Uterus (tissue), 4 donors: Measurements from ENCODE around the gene TRAFD1. TPM values are rescaled to one million over a fixed set of nuclear protein-coding genes. Genes with fewer than 3 reads are reported as not detected.
"Not testable (repeated sequence)": the region's sequence is repeated elsewhere in the genome, so short reads cannot be mapped to it uniquely, and the experiment has no call there.

Experiments used
- DNase-seq, 2 donors: peaks; one replicate each; pipeline ENCODE4 v3.0.0-alpha.2; 2019 to 2020
- H3K27ac ChIP-seq, 2 donors: fragments of 200-600 bp; sonication (generic); 1 replicate in 1 of 2; 2 replicates in 1 of 2; pipeline ENCODE4 v1.5.1; 2016 to 2018
- H3K27me3 ChIP-seq, 2 donors: fragments of 200-600 bp; sonication (generic); one replicate each; pipeline ENCODE4 v1.5.1; 2018 to 2019; ENCODE audit warnings: control low read depth in 1 of 2
- H3K36me3 ChIP-seq, 2 donors: fragments of 200-600 bp; sonication (generic); one replicate each; pipeline ENCODE4 v1.5.1; 2019; ENCODE audit warnings: control low read depth in 1 of 2
- H3K4me1 ChIP-seq, 2 donors: fragments of 200-600 bp; sonication (generic); one replicate each; pipeline ENCODE4 v1.5.1; 2018 to 2019; ENCODE audit warnings: control low read depth in 1 of 2
- H3K4me3 ChIP-seq, 2 donors: fragments of 200-600 bp; sonication (generic); 1 replicate in 1 of 2; 2 replicates in 1 of 2; pipeline ENCODE4 v1.5.1; 2018 to 2019; ENCODE audit warnings: mild to moderate bottlenecking in 1 of 2
- H3K9me3 ChIP-seq, 2 donors: fragments of 200-600 bp; sonication (generic); one replicate each; pipeline ENCODE4 v1.5.1; 2019; ENCODE audit warnings: control low read depth in 1 of 2
- POLR2A ChIP-seq, 2 donors: fragments of 450-650 bp; IDR thresholded peaks; one replicate each; pipeline ENCODE4 v1.6.1; 2016; ENCODE audit warnings: antibody characterized with exemption in 2 of 2, mild to moderate bottlenecking in 1 of 2, moderate library complexity in 1 of 2
- intact Hi-C: fragments of 100-400 bp; cut with DNase I; formaldehyde crosslinking; loops from one replicate; pipeline ENCODE4 v1.15.1; 2023; ENCODE audit warnings: low total_unique reads
- total RNA-seq, 4 donors: library from RNA; depleted of rRNA in 3 of 4; stranded (reverse); fragments of >200 nt in 3 of 4; gene quantifications; one replicate each; pipeline versions ENCODE4 v1.1.0 to v1.2.4, GENCODE V29; 2014 to 2023
- TF ChIP-seq, protein P1 (sequence below), 4 experiments: fragments of 200-600 bp in 2 of 4; fragments of 450-650 bp in 2 of 4; sonication (generic) in 2 of 4; IDR thresholded peaks; one replicate each; pipeline ENCODE4 v1.5.1; 2016 to 2019; ENCODE audit warnings: antibody characterized with exemption in 4 of 4, mild to moderate bottlenecking in 2 of 4, moderate library complexity in 1 of 4
- donor health status: DM: yes; HTN: yes; CAD: no.

TRAFD1 gene
- total RNA-seq, 4 donors from 2014 or later, result 29.1 to 51.6 (median 34.4) TPM

DNA sequence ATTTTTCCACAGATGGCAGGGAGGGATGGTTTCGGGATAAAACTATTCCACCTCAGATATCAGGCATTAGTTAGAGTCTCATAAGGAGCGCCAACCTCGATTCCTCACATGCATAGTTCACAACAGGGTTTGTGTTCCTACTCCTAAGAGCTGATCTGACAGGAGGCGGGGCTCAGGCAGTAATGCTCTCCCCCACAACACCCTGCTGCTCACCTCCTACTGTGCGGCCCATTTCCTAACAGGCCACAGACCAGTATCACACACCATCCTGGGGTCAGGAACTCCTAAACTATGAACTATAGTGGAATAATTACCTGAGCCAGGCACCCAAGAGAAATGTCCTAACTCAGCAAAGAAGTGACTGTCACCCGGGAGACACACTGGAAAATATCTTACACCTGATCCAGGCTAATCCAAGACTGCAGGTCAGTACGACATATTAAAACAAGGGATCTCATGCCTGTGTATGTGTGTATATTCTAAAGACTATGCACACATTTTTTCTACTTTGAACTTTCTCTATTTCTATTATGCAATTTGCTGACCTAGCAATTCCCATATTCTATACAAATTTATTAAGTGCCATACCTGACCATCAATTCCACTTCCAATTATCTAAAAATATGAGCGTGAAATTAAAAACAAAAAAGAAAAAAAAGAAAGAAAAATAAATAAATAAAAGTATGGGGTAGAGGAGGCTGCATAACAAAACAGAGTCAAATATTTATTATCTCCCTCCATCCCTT, 21.4 kb upstream of the TRAFD1 start:
- H3K4me1 ChIP-seq, result no peaks in the 10 kb centered on the region
- H3K9me3 ChIP-seq, result no peaks in the 10 kb centered on the region
- H3K27me3 ChIP-seq, result no peaks in the 10 kb centered on the region
- no peak overlapping the region for H3K4me3 ChIP-seq
- H3K27ac ChIP-seq, result no peak overlapping the region
- intact Hi-C loops, result loop anchor here (10.0 kb wide), 1 partner anchor 89 kb away; the partner anchor contains the start of genes ERP29 and TMEM116
- TF ChIP-seq, protein P1, sequence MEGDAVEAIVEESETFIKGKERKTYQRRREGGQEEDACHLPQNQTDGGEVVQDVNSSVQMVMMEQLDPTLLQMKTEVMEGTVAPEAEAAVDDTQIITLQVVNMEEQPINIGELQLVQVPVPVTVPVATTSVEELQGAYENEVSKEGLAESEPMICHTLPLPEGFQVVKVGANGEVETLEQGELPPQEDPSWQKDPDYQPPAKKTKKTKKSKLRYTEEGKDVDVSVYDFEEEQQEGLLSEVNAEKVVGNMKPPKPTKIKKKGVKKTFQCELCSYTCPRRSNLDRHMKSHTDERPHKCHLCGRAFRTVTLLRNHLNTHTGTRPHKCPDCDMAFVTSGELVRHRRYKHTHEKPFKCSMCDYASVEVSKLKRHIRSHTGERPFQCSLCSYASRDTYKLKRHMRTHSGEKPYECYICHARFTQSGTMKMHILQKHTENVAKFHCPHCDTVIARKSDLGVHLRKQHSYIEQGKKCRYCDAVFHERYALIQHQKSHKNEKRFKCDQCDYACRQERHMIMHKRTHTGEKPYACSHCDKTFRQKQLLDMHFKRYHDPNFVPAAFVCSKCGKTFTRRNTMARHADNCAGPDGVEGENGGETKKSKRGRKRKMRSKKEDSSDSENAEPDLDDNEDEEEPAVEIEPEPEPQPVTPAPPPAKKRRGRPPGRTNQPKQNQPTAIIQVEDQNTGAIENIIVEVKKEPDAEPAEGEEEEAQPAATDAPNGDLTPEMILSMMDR (IDR thresholded peaks at IDR 0.05), result no peak
- TF ChIP-seq POLR2A (IDR thresholded peaks at IDR 0.05), result no peak
- no peaks in the 10 kb centered on the region for H3K36me3 ChIP-seq
- DNase-seq, result no peak

DNA sequence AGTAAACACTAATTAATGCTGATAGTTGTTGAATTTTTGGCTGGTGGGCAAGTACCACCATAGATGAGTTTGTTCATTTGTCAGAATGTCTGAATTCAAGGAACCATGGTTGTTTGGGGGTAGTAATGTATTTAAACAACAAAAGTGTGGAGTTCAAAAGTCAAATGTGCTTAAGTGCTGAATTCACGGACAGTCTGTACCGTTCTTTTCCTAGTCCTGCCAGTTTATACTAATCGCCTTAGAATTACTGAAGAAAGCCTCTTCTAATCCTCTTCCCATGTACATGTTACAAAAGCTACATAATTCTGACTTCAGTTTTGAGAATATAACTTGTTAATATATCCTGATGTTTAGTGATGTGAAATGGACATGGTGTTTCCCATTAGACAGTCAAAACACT, 19.5 kb upstream of the TRAFD1 start:
- no peaks in the 10 kb centered on the region for H3K27me3 ChIP-seq
- peaks cover 0 to 4% of the 10 kb centered on the region in 2 donors for H3K4me1 ChIP-seq
- TF ChIP-seq, protein P1 (IDR thresholded peaks at IDR 0.05), result no peak
- no peak for TF ChIP-seq POLR2A (IDR thresholded peaks at IDR 0.05)
- DNase-seq, result no peak
- no peaks in the 10 kb centered on the region for H3K36me3 ChIP-seq
- no peaks in the 10 kb centered on the region for H3K9me3 ChIP-seq
- intact Hi-C loops, result loop anchor here (10.0 kb wide), 1 partner anchor 91 kb away; the partner anchor contains the start of genes ERP29 and TMEM116
- H3K4me3 ChIP-seq, result no peak overlapping the region
- no peak overlapping the region for H3K27ac ChIP-seq

DNA sequence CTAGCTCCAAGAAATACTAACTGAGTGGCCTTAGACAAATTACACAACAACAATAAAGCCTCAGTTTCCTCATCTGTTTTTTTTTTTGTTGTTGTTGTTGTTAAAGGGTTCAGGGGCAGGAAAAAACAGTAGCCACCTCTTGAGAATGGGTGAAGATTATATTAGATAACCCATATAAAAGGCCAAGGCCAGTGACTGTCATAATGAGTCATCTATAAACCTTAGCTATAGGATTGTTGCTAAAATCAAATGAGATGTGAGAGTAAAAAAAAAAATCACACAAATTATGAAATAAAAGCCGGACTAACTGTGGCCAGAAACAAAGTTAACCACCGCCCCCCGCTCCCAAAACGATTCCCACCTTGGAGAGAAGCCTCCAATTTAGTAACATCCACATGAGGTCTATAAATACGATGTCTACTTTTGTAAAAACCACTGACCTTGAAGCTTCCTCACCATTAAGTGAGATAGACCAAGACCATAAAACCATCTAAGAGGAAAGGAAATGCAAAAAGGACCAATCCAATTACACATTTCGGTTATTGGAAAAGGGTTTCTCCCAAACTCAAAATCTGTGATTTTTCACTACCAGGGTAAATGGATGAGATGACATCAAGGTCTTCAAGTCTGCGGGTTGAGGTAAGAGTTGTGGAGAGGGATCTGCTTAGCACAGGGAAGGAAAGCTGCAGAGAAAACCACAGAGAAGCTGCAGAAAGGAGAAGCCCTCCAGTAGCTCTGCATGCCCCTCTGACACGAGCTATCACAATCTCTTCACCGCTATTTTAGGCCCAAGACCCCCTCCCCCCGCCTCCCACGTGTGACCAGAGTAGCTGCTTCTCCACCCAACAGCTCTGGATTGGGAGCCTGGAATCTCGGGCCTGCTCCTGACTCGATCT, 17.8 kb upstream of the TRAFD1 start:
- H3K36me3 ChIP-seq, result no peaks in the 10 kb centered on the region
- H3K9me3 ChIP-seq, result no peaks in the 10 kb centered on the region
- DNase-seq, result peak in 1 of 2 donors; percentile 28
- H3K4me1 ChIP-seq, result peaks cover 0 to 4% of the 10 kb centered on the region in 2 donors
- no peaks in the 10 kb centered on the region for H3K27me3 ChIP-seq
- H3K4me3 ChIP-seq, result peak overlapping the region; percentile 63 to 69
- no peak for TF ChIP-seq POLR2A (IDR thresholded peaks at IDR 0.05)
- TF ChIP-seq, protein P1 (IDR thresholded peaks at IDR 0.05), result no peak
- peak overlapping the region; percentile 91 to 93 for H3K27ac ChIP-seq
- intact Hi-C loops, result loop anchor here (10.0 kb wide), 1 partner anchor 93 kb away; the partner anchor contains the start of genes ERP29 and TMEM116

DNA sequence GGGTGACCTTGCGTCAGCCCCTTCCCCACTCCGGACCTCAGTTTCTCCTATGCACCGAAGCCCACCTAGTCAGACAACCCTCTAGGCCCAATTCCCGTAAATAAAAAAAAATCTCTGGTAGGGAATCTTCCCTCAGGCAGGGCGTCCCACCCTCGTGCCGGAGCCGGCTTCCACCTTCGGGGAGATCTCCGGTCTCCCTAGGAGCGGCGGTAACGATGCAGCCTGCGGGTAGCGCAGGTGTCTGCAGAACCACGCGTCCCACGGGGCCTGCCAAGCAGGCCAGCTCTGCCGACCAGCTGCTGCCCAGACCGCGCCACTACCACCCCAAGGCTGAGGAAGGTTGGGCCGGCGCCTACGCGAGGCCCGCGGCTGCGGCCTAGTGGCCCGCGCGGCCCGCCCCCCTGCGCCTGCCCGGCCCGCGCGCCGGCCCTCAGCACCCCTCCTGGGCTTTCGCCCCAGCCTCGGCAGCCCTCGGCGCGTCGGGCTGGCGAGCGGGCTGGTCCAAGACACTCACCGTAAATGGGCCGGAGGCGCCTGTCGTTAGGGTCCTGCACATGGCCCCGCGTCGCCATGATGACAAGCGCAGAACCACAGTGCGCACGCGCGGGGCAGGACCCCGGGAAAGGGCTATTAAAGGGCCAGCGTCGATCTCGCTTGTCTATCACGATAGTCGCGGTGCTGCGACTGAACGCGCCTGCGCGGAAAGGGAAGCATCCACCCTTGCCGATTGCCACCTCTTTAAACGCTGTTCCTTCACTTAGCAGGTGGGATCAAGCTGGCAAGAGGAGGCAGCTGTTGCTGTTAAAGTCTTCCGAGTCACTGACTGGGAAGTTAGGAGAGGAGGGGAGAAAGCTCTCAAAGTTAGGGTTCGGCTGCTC, 16.9 kb upstream of the TRAFD1 start, which contains the start of gene NAA25:
Gene NAA25, minus strand, starts transcription at position 582 of the 878 bp plus-strand sequence. Its CDS starts 10 bp downstream, at position 572.
- Histone ChIP-seq H3K27me3 (no peaks in the 10 kb centered on the region), H3K9me3 (no peaks in the 10 kb centered on the region), H3K4me1 (peaks cover 0 to 4% of the 10 kb centered on the region in 2 donors), H3K36me3 (no peaks in the 10 kb centered on the region), H3K4me3 (peak within 1 kb of the TSS; percentile 63 to 69), H3K27ac (peak within 1 kb of the TSS; percentile 91 to 93)
- DNase-seq, result peak; percentile 86 to 87
- intact Hi-C loops, result loop anchor here (10.0 kb wide), 1 partner anchor 94 kb away; the partner anchor contains the start of genes ERP29 and TMEM116
- TF ChIP-seq, protein P1 (IDR thresholded peaks at IDR 0.05), result no peak
- peak; percentile 27 to 48 for TF ChIP-seq POLR2A (IDR thresholded peaks at IDR 0.05)

DNA sequence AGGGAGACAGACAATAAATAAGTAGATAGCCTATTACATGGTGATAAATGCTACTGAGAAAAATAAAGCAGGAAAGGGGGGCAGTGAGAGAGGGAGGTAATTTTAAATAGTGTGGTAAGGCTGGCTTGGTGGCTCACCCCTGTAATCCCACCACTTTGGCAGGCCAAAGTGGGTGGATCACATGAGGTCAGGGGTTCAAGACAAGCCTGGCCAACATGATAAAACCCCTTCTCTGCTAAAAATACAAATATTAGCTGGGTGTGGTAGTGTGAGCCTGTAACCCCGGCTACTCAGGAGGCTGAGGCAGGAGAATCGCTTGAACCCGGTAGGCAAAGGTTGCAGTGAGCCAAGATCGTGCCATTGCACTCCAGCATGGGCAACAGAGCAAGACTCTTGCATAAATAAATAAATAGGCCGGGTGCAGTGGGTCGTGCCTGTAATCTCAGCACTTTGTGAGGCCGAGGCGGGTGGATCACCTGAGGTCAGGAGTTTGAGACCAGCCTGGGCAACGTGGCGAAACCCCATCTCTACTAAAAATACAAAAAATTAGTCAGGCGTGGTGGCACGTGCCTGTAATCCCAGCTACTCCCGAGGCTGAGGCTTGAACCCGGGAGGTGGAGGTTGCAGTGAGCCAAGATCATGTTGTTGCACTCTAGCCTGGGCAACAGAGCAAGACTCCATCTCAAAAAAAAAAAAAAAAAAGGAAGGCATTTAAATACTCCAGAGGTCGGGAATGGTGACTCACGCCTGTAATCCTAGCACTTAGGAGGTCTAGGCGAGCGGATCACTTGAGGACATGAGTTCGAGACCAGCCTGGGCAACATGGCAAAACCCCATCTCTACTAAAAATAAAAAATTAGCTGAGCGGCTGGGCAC, 14.3 kb upstream of the TRAFD1 start:
- H3K4me1 ChIP-seq, H3K36me3 ChIP-seq, DNase-seq, H3K9me3 ChIP-seq, H3K27me3 ChIP-seq, H3K4me3 ChIP-seq, intact Hi-C loops: not testable (repeated sequence)
- H3K27ac ChIP-seq, result peak overlapping the region in 1 of 2 donors; percentile 93
